K562 (cell line): ENCODE data around the gene ENTPD8. TPM values are rescaled to one million over a fixed set of nuclear protein-coding genes. Genes with fewer than 3 reads are reported as not detected.

Experiments
- CCAR2 ChIP-seq: fragments of 200-400 bp; formaldehyde crosslinking; IDR thresholded peaks from 2 replicates; pipeline ENCODE4 v1.6.1; 2017; ENCODE audit warnings: mild to moderate bottlenecking, low read depth, low read length
- CREB5 ChIP-seq: fragments of 250-450 bp; sonication (Bioruptor Pico); IDR thresholded peaks from 2 replicates; pipeline ENCODE4 v1.5.0; 2020; ENCODE audit warnings: mild to moderate bottlenecking
- KAT7 ChIP-seq: sonication (generic); formaldehyde crosslinking; IDR thresholded peaks from 2 replicates; pipeline ENCODE4 v1.8.0; 2022; ENCODE audit warnings: missing genetic modification reagents, mild to moderate bottlenecking, borderline replicate concordance
- POLR2AphosphoS5 ChIP-seq: IDR thresholded peaks from 2 replicates; pipeline ENCODE4 v1.6.1; 2011; ENCODE audit warnings: mild to moderate bottlenecking, low read depth, low read length, moderate library complexity; ENCODE audit not compliant: control insufficient read depth, insufficient read depth
- POLR2G ChIP-seq: fragments of 200-400 bp; formaldehyde crosslinking; IDR thresholded peaks from 2 replicates; pipeline ENCODE4 v1.6.1; 2017; ENCODE audit warnings: low read depth, mild to moderate bottlenecking, antibody characterized with exemption, low read length, moderate library complexity
- SUPT5H ChIP-seq: fragments of 450-650 bp; IDR thresholded peaks from 2 replicates; pipeline ENCODE4 v1.6.1; 2016
- TBP ChIP-seq: optimal IDR thresholded peaks from 2 replicates; pipeline ENCODE3; 2011; ENCODE audit warnings: low read depth, low read length, improper control_type of control experiment
- THRB ChIP-seq: fragments of 450-650 bp; formaldehyde crosslinking; conservative IDR thresholded peaks from 2 replicates; pipeline ENCODE4 v1.4.0; 2022; ENCODE audit warnings: mild to moderate bottlenecking, missing genetic modification characterization
- ZBTB2 ChIP-seq: fragments of 450-650 bp; IDR thresholded peaks from 2 replicates; pipeline ENCODE4 v1.6.1; 2016; ENCODE audit warnings: antibody characterized with exemption
- ZBTB33 ChIP-seq: sonication (generic); formaldehyde crosslinking; IDR thresholded peaks from 2 replicates; pipeline ENCODE4 v1.8.1; 2023; ENCODE audit warnings: mild to moderate bottlenecking, missing genetic modification reagents
- ZMIZ1 ChIP-seq, 2 experiments: fragments of 150-350 bp in 1 of 2; IDR thresholded peaks; 2 replicates each; pipeline ENCODE4 v1.6.1; 2012 to 2016; ENCODE audit warnings: low read depth in 2 of 2, low read length in 2 of 2, mild to moderate bottlenecking in 1 of 2, moderate library complexity in 1 of 2
- polyA plus RNA-seq, 8 experiments: library from polyadenylated mRNA; depleted of rRNA in 4 of 8; stranded (reverse) in 5 of 8; unstranded in 3 of 8; fragments of >200 nt; fragmentation: Nextera tagmentation in 2 of 8; fragmentation: Illumina TruSeq in 1 of 8; extraction: Ambion mirVana in 2 of 8; extraction: Trizol in 1 of 8; gene quantifications; 2 replicates each; pipeline versions ENCODE4 v1.2.1 to v1.2.3, GENCODE V29; 2011 to 2014; ENCODE audit warnings: inconsistent platforms in 1 of 8, missing spikeins in 1 of 8
- total RNA-seq, 7 experiments: library from RNA; depleted of rRNA in 6 of 7; stranded (reverse); fragments of >200 nt in 6 of 7; fragmentation: Illumina TruSeq in 2 of 7; extraction: Trizol in 2 of 7; gene quantifications; 2 replicates each; pipeline versions ENCODE4 v1.2.1 to v1.2.3, GENCODE V29; 2011 to 2021; ENCODE audit warnings: low replicate concordance in 1 of 7

ENTPD8 gene
- total and polyA plus RNA-seq, 9 of the 15 experiments (the other 6 are each of a cell fraction or from before 2014, with no cell fraction given): 0.06 to 0.27 (median 0.19) TPM; not detected in 5

- TF ChIP-seq ZMIZ1 (IDR thresholded peaks at IDR 0.05; ENCODE audit: low read depth in 2 of 2, low read length in 2 of 2) (no peak), CCAR2 (no peak), ZBTB2 (0 out of 2 replicates have a peak, but pooled peaks have one; percentile 16), TBP (no peak), CREB5 (CRISPR knock-in tag) (no peak), ZBTB33 (peak; percentile 89), POLR2AphosphoS5 (0 out of 2 replicates have a peak, but pooled peaks have one; percentile 21), SUPT5H (peak; percentile 22; the same call in 1 of the 2 replicates), POLR2G (peak; percentile 26; the same call in 1 of the 2 replicates), KAT7 (no peak), THRB (CRISPR knock-in tag) (0 out of 2 replicates have a peak, but pooled peaks have one; percentile 24)
Measured at GRCh38 chr9:137453643-137454081, 12.5 kb upstream of the ENTPD8 start (continued).
